K562 (cell line): ENCODE results near the gene SAP30BP. TPM values are rescaled to one million over a fixed set of nuclear protein-coding genes. Genes with fewer than 3 reads are reported as not detected.

ENCODE experiments used
- ATAC-seq: fragments of 200-7000 bp; cut with Tn5 transposase; 3 replicates; pipeline ENCODE4 v1.9.1; 2020; ENCODE audit warnings: moderate library complexity
- BruUV-seq: library from RNA; stranded (reverse); fragments of 400-500 nt; replicated peaks from 2 replicates; lab custom pipeline; 2021; lab: Mats Ljungman, UMichigan
- CTCF ChIA-PET: fragments of 300-600 bp; formaldehyde crosslinking; extraction: SDS; loops from one replicate; lab custom pipeline; 2021; ENCODE audit warnings: low intra/inter-chr PET ratio; lab: Yijun Ruan, JAX
- POLR2A ChIA-PET: fragments of 300-600, 350-650 bp; sonication (Branson Sonifier 250); formaldehyde crosslinking; extraction: SDS; loops from one replicate; lab custom pipeline; 2021; ENCODE audit warnings: antibody characterized with exemption, inconsistent platforms; lab: Yijun Ruan, JAX
- DNase-seq, 4 experiments: peaks; one replicate each; pipeline versions ENCODE4 v3.0.0 to v3.0.0-alpha.2; 2011 to 2018; ENCODE audit warnings: low spot score in 3 of 4, mixed read lengths in 3 of 4; ENCODE audit errors: extremely low read depth in 1 of 4
- FAIRE-seq: peaks from 2 replicates; lab custom pipeline; 2011; peaks lifted over from hg19 to GRCh38; lab: Jason Lieb, UNC
- H2AFZ ChIP-seq: 2 replicates; pipeline ENCODE4 v1.6.0; 2011; ENCODE audit warnings: low read depth, low read length, control low read depth, inconsistent platforms
- H3K27ac ChIP-seq: fragments of 200-600 bp; 3 replicates; pipeline ENCODE4 v1.8.0; 2011; ENCODE audit warnings: low read depth, mild to moderate bottlenecking, control low read depth, inconsistent platforms, low read length, moderate library complexity, mixed read lengths; ENCODE audit errors: extremely low read depth
- H3K27me3 ChIP-seq, 2 experiments: fragments of 300-600 bp in 1 of 2; 2 replicates in 1 of 2; 3 replicates in 1 of 2; pipeline versions ENCODE4 v1.6.0 to v1.8.0; 2011; ENCODE audit warnings: inconsistent platforms in 2 of 2, low read length in 2 of 2, mild to moderate bottlenecking in 1 of 2, mixed read lengths in 1 of 2, moderate library complexity in 1 of 2; ENCODE audit not compliant: control insufficient read depth in 2 of 2, insufficient read depth in 2 of 2
- H3K36me3 ChIP-seq: fragments of 300-600 bp; 3 replicates; pipeline ENCODE4 v1.8.0; 2011; ENCODE audit warnings: mild to moderate bottlenecking, low read length, inconsistent platforms; ENCODE audit not compliant: control insufficient read depth, insufficient read depth
- H3K4me1 ChIP-seq, 2 experiments: fragments of 200-600 bp in 1 of 2; replicated peaks in 1 of 2; 2 replicates in 1 of 2; 3 replicates in 1 of 2; pipeline versions ENCODE4 v1.5.1 to v1.8.0; 2011; ENCODE audit warnings: inconsistent platforms in 2 of 2, low read length in 2 of 2, mild to moderate bottlenecking in 1 of 2, mixed read lengths in 1 of 2, moderate library complexity in 1 of 2; ENCODE audit not compliant: control insufficient read depth in 2 of 2, insufficient read depth in 2 of 2
- H3K4me2 ChIP-seq: 2 replicates; pipeline ENCODE4 v1.6.1; 2011; ENCODE audit warnings: low read length, control low read depth, inconsistent platforms, mixed read lengths; ENCODE audit not compliant: insufficient read depth
- H3K4me3 ChIP-seq: fragments of 200-600 bp; sonication (generic), shearing (Covaris generic); 2 replicates; pipeline ENCODE4 v1.5.1; 2016; ENCODE audit warnings: control low read depth, inconsistent platforms
- H3K79me2 ChIP-seq: fragments of 200-600 bp; 3 replicates; pipeline ENCODE4 v1.8.0; 2011; ENCODE audit warnings: low read length, inconsistent platforms; ENCODE audit not compliant: control insufficient read depth, insufficient read depth
- H3K9ac ChIP-seq, 2 experiments: 2 replicates each; pipeline versions ENCODE4 v1.6.0 to v1.6.1; 2011; ENCODE audit warnings: low read depth in 2 of 2, low read length in 2 of 2, control low read depth in 1 of 2, inconsistent platforms in 1 of 2, mild to moderate bottlenecking in 1 of 2, mixed read lengths in 1 of 2; ENCODE audit not compliant: insufficient read depth in 1 of 2
- H3K9me1 ChIP-seq: one replicate; pipeline ENCODE4 v1.6.0; 2011; ENCODE audit warnings: inconsistent platforms, mild to moderate bottlenecking, low read length, moderate library complexity; ENCODE audit not compliant: control insufficient read depth, insufficient read depth
- H3K9me3 ChIP-seq: replicated peaks from 2 replicates; pipeline ENCODE4 v1.5.1; 2011; ENCODE audit warnings: low read depth, low read length, inconsistent platforms; ENCODE audit not compliant: control insufficient read depth, insufficient read depth
- H4K20me1 ChIP-seq: replicated peaks from 2 replicates; pipeline ENCODE4 v1.6.1; 2011; ENCODE audit warnings: low read length, inconsistent platforms, mixed read lengths; ENCODE audit not compliant: control insufficient read depth, insufficient read depth
- CTCFL ChIP-seq: IDR thresholded peaks from 2 replicates; pipeline ENCODE4 v1.6.1; 2011; ENCODE audit warnings: borderline replicate concordance, low read depth, mild to moderate bottlenecking, moderate library complexity, low read length; ENCODE audit not compliant: insufficient read depth, poor library complexity, severe bottlenecking
- ESRRB ChIP-seq: fragments of 250-450 bp; sonication (Bioruptor Pico); IDR thresholded peaks from 2 replicates; pipeline ENCODE4 v1.5.0; 2020; ENCODE audit warnings: mild to moderate bottlenecking, moderate library complexity, borderline replicate concordance
- LCOR ChIP-seq: sonication (generic); formaldehyde crosslinking; IDR thresholded peaks from 2 replicates; pipeline ENCODE4 v1.8.0; 2022; ENCODE audit warnings: mild to moderate bottlenecking, missing genetic modification reagents
- PPARD ChIP-seq: fragments of 250-450 bp; sonication (Bioruptor Pico); IDR thresholded peaks from 2 replicates; pipeline ENCODE4 v1.8.0; 2022; ENCODE audit warnings: inconsistent platforms, mild to moderate bottlenecking, moderate library complexity
- TAL1 ChIP-seq: fragments of 450-650 bp; IDR thresholded peaks from 2 replicates; pipeline ENCODE4 v1.6.1; 2016; ENCODE audit warnings: mild to moderate bottlenecking
- ZNF143 ChIP-seq: sonication (generic); formaldehyde crosslinking; IDR thresholded peaks from 2 replicates; pipeline ENCODE4 v1.9.0; 2022; ENCODE audit warnings: mild to moderate bottlenecking, missing genetic modification reagents
- ZNF561 ChIP-seq: fragments of 450-650 bp; formaldehyde crosslinking; conservative IDR thresholded peaks from 2 replicates; pipeline ENCODE4 v1.4.0; 2020; ENCODE audit warnings: mild to moderate bottlenecking, moderate library complexity
- WGBS: fragments of 100-300 bp; shearing (Covaris generic); methylation state at CpG from one replicate; pipeline ENCODE4 v1.1.6; 2016; ENCODE audit warnings: low coverage, mixed read lengths; ENCODE audit not compliant: insufficient coverage; ENCODE audit errors: missing lambda C conversion rate; 5-methylcytosine and 5-hydroxymethylcytosine counted together
- in situ Hi-C: fragments of 300-500 bp; cut with MboI; formaldehyde crosslinking; loops from 4 replicates; pipeline ENCODE4 v1.15.0; 2018; ENCODE audit warnings: inconsistent platforms, mixed read lengths
- intact Hi-C: fragments of 100-400 bp; cut with micrococcal nuclease; formaldehyde crosslinking; loops from 2 replicates; pipeline ENCODE4 v1.14.2; 2022
- polyA plus RNA-seq, 8 experiments: library from polyadenylated mRNA; depleted of rRNA in 4 of 8; stranded (reverse) in 5 of 8; unstranded in 3 of 8; fragments of >200 nt; fragmentation: Nextera tagmentation in 2 of 8; fragmentation: Illumina TruSeq in 1 of 8; extraction: Ambion mirVana in 2 of 8; extraction: Trizol in 1 of 8; gene quantifications; 2 replicates each; pipeline versions ENCODE4 v1.2.1 to v1.2.3, GENCODE V29; 2011 to 2014; ENCODE audit warnings: inconsistent platforms in 1 of 8, missing spikeins in 1 of 8
- total RNA-seq, 7 experiments: library from RNA; depleted of rRNA in 6 of 7; stranded (reverse); fragments of >200 nt in 6 of 7; fragmentation: Illumina TruSeq in 2 of 7; extraction: Trizol in 2 of 7; gene quantifications; 2 replicates each; pipeline versions ENCODE4 v1.2.1 to v1.2.3, GENCODE V29; 2011 to 2021; ENCODE audit warnings: low replicate concordance in 1 of 7
- TF ChIP-seq, protein P1 (sequence below): sonication (generic); formaldehyde crosslinking; IDR thresholded peaks from 2 replicates; pipeline ENCODE4 v1.8.1; 2022; ENCODE audit warnings: missing genetic modification reagents
- TF ChIP-seq, protein P2 (sequence below): sonication (generic); formaldehyde crosslinking; IDR thresholded peaks from 2 replicates; pipeline ENCODE4 v1.4.0; 2020; ENCODE audit warnings: mild to moderate bottlenecking, missing genetic modification reagents
- TF ChIP-seq, protein P3 (sequence below): fragments of 150-350 bp; IDR thresholded peaks from 2 replicates; pipeline ENCODE4 v1.6.1; 2014; ENCODE audit warnings: low read depth, mild to moderate bottlenecking, low read length, borderline replicate concordance

Gene SAP30BP
- total and polyA plus RNA-seq, 9 of the 15 experiments (the other 6 are each of a cell fraction or from before 2014, with no cell fraction given): 45.3 to 154 (median 71.7) TPM

DNA sequence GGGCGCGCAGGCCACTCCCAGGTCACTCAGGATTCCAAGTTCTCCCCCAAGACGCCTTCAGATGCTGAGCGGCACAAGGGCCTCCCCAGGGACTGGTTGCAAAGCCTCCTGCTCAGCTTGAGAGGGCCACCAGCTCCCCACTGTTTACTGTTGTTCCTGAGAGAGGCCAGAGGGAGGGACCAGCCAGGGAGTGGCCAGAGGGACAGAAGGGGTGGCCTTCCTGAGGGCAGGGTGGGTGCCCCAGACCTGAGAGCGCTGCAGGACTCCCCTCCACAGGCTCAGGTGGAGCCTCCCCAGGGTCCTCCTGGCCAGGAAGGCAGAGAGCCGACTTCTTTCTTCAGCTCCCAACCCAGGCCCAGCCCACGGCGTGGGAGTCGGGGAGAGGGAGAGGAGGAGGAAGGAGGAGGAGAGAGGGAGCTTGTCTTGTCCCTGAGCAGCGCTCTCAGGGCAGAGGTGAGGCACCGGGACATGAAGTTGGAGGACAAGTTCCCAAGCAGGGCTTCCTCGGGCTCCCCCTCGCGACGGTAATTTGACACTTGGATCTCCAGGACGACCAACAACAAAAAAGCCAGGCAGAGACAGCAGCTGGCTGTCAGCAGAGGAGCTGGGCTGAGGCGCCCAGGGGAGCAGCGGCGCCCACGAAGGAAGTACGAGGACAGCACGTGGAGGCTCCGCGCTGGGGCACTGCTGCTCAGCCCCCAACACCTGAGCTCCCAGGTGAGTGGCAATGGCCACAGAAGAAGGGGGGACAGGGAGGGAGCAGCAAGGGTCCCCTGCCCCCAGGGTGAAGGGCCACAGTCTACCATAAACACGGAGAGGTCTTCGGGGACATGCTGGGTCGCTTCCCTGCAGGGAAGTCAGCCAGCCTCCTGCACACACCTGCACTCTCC lies 33.4 kb upstream of the SAP30BP start:
- no peaks in the 10 kb centered on the region for H3K27me3 ChIP-seq
- H3K4me3 ChIP-seq: no peak overlapping the region
- FAIRE-seq (peak; percentile 99), DNase-seq (peak; percentile 85 to 95 (median 90)), ATAC-seq (peak; percentile 94)
- H2AFZ ChIP-seq: peak overlapping the region; percentile 47; the same call in 1 of the 2 replicates
- no peaks in the 10 kb centered on the region for H3K9me3 ChIP-seq
- H3K9ac ChIP-seq: peak overlapping the region in 1 of 2 experiments; percentile 86; a peak in 2 of 4 replicates
- H4K20me1 ChIP-seq: 0 out of 2 replicates have a peak, but pooled peaks cover 13% of the 10 kb centered on the region
- peaks cover 13 to 51% of the 10 kb centered on the region in 2 experiments for H3K4me1 ChIP-seq
- in situ Hi-C loops: no loop called here
- BruUV-seq: no TSS peak
- POLR2A ChIA-PET: interaction anchor here (0.5 to 2.2 kb wide), 23 partner anchors 7 to 637 kb away, joined by 3 to 15 read pairs (median 4); partner anchors contain the start of genes RECQL5 and SAP30BP
- H3K4me2 ChIP-seq: peak overlapping the region; percentile 42
- H3K27ac ChIP-seq: peak overlapping the region; percentile 51; the same call in 2 of the 3 replicates
- intact Hi-C loops: loop anchor here (1.0 kb wide), 1 partner anchor 115 kb away; no protein-coding TSS in a partner anchor
- CTCF ChIA-PET: interaction anchor here (0.6 to 2.7 kb wide), 7 partner anchors 19 to 272 kb away, joined by 3 to 26 read pairs (median 5); no protein-coding TSS in a partner anchor
- no peaks in the 10 kb centered on the region for H3K9me1 ChIP-seq
- no peaks in the 10 kb centered on the region for H3K79me2 ChIP-seq
- WGBS: 13% methylated on average over 24 of the region's 27 CpGs
- peaks cover 4% of the 10 kb centered on the region; the same call in 2 of the 3 replicates for H3K36me3 ChIP-seq
- no peak for TF ChIP-seq TAL1
- TF ChIP-seq, protein P1, sequence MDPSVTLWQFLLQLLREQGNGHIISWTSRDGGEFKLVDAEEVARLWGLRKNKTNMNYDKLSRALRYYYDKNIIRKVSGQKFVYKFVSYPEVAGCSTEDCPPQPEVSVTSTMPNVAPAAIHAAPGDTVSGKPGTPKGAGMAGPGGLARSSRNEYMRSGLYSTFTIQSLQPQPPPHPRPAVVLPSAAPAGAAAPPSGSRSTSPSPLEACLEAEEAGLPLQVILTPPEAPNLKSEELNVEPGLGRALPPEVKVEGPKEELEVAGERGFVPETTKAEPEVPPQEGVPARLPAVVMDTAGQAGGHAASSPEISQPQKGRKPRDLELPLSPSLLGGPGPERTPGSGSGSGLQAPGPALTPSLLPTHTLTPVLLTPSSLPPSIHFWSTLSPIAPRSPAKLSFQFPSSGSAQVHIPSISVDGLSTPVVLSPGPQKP (CRISPR knock-in tag): no peak
- TF ChIP-seq ZNF561 (CRISPR knock-in tag): no peak
- TF ChIP-seq, protein P2, sequence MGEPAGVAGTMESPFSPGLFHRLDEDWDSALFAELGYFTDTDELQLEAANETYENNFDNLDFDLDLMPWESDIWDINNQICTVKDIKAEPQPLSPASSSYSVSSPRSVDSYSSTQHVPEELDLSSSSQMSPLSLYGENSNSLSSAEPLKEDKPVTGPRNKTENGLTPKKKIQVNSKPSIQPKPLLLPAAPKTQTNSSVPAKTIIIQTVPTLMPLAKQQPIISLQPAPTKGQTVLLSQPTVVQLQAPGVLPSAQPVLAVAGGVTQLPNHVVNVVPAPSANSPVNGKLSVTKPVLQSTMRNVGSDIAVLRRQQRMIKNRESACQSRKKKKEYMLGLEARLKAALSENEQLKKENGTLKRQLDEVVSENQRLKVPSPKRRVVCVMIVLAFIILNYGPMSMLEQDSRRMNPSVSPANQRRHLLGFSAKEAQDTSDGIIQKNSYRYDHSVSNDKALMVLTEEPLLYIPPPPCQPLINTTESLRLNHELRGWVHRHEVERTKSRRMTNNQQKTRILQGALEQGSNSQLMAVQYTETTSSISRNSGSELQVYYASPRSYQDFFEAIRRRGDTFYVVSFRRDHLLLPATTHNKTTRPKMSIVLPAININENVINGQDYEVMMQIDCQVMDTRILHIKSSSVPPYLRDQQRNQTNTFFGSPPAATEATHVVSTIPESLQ (CRISPR knock-in tag): no peak
- no peak for TF ChIP-seq LCOR (CRISPR knock-in tag)
- TF ChIP-seq CTCFL: peak; percentile 60
- no peak for TF ChIP-seq ESRRB (CRISPR knock-in tag)
- no peak for TF ChIP-seq PPARD (CRISPR knock-in tag)
- TF ChIP-seq, protein P3, sequence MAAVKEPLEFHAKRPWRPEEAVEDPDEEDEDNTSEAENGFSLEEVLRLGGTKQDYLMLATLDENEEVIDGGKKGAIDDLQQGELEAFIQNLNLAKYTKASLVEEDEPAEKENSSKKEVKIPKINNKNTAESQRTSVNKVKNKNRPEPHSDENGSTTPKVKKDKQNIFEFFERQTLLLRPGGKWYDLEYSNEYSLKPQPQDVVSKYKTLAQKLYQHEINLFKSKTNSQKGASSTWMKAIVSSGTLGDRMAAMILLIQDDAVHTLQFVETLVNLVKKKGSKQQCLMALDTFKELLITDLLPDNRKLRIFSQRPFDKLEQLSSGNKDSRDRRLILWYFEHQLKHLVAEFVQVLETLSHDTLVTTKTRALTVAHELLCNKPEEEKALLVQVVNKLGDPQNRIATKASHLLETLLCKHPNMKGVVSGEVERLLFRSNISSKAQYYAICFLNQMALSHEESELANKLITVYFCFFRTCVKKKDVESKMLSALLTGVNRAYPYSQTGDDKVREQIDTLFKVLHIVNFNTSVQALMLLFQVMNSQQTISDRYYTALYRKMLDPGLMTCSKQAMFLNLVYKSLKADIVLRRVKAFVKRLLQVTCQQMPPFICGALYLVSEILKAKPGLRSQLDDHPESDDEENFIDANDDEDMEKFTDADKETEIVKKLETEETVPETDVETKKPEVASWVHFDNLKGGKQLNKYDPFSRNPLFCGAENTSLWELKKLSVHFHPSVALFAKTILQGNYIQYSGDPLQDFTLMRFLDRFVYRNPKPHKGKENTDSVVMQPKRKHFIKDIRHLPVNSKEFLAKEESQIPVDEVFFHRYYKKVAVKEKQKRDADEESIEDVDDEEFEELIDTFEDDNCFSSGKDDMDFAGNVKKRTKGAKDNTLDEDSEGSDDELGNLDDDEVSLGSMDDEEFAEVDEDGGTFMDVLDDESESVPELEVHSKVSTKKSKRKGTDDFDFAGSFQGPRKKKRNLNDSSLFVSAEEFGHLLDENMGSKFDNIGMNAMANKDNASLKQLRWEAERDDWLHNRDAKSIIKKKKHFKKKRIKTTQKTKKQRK: no peak
- TF ChIP-seq ZNF143 (CRISPR knock-in tag): no peak
